ENCODE data around the gene CFAP221.

CFAP221 gene

GRCh38 chr2:119682578-119682977 lies 138.3 kb downstream of the CFAP221 start:
- DNase-seq: no peak

GRCh38 chr2:119683074-119683712 lies 138.9 kb downstream of the CFAP221 start:
- no peak for DNase-seq

- DNase-seq: no peak
Observed at GRCh38 chr2:119683713-119684443, 139.6 kb downstream of the CFAP221 start.

GRCh38 chr2:119684518-119684917 lies 140.3 kb downstream of the CFAP221 start:
- DNase-seq: no peak

- no peak for DNase-seq
Observed at GRCh38 chr2:119688616-119689015, 144.4 kb downstream of the CFAP221 start.

GRCh38 chr2:119689218-119689617 lies 145.0 kb downstream of the CFAP221 start:
- DNase-seq: no peak

- DNase-seq: no peak
Observed at GRCh38 chr2:119691189-119691588, 146.9 kb downstream of the CFAP221 start.

GRCh38 chr2:119691651-119692245 lies 147.5 kb downstream of the CFAP221 start:
- no peak for DNase-seq

- DNase-seq: no peak
Observed at GRCh38 chr2:119692310-119692709, 148.1 kb downstream of the CFAP221 start.

GRCh38 chr2:119692954-119693353 lies 148.7 kb downstream of the CFAP221 start:
- DNase-seq: no peak

- DNase-seq: no peak
Observed at GRCh38 chr2:119693567-119693966, 149.3 kb downstream of the CFAP221 start.

- no peak for DNase-seq
Observed at GRCh38 chr2:119693967-119694366, 149.7 kb downstream of the CFAP221 start.

GRCh38 chr2:119694470-119694844 lies 150.2 kb downstream of the CFAP221 start:
- no peak for DNase-seq

GRCh38 chr2:119694845-119695521 lies 150.7 kb downstream of the CFAP221 start:
- no peak for DNase-seq

GRCh38 chr2:119696005-119696404 lies 151.8 kb downstream of the CFAP221 start:
- DNase-seq: no peak

GRCh38 chr2:119696494-119697030 lies 152.3 kb downstream of the CFAP221 start:
- DNase-seq: no peak

- DNase-seq: no peak
Observed at GRCh38 chr2:119697290-119698020, 153.2 kb downstream of the CFAP221 start.

GRCh38 chr2:119698246-119698645 lies 154.0 kb downstream of the CFAP221 start:
- DNase-seq: no peak

GRCh38 chr2:119699016-119699606 lies 154.9 kb downstream of the CFAP221 start:
- DNase-seq: no peak

- no peak for DNase-seq
Observed at GRCh38 chr2:119700866-119701265, 156.6 kb downstream of the CFAP221 start.

GRCh38 chr2:119701352-119701751 lies 157.1 kb downstream of the CFAP221 start:
- DNase-seq: no peak
